Vagina (tissue), 2 donors: ENCODE measurements around the gene CDH19.

Experiments
- CTCF ChIP-seq, 3 experiments: fragments of 450-650 bp in 2 of 3; fragments of 200-600 bp in 1 of 3; sonication (generic) in 1 of 3; IDR thresholded peaks; one replicate each; pipeline ENCODE4 v1.5.1; 2017 to 2019; ENCODE audit warnings: antibody characterized with exemption in 3 of 3, mild to moderate bottlenecking in 2 of 3, moderate library complexity in 2 of 3
- POLR2A ChIP-seq, 2 donors: fragments of 450-650 bp; IDR thresholded peaks; one replicate each; pipeline ENCODE4 v1.6.1; 2017; ENCODE audit warnings: antibody characterized with exemption in 2 of 2, mild to moderate bottlenecking in 2 of 2, moderate library complexity in 2 of 2

- no peak for TF ChIP-seq CTCF (IDR thresholded peaks at IDR 0.05)
- TF ChIP-seq POLR2A (IDR thresholded peaks at IDR 0.05), result no peak
These were observed 39.7 kb downstream of the CDH19 start for GRCh38 chr18:66564236-66564635.
